ENCODE results near the gene DNAH11.
A peak's percentile ranks its signal among the peaks of the same experiment; 100 is the strongest.
"Not testable (repeated sequence)": the region's sequence is repeated elsewhere in the genome, so short reads cannot be mapped to it uniquely, and the experiment has no call there.

DNAH11 gene

DNA sequence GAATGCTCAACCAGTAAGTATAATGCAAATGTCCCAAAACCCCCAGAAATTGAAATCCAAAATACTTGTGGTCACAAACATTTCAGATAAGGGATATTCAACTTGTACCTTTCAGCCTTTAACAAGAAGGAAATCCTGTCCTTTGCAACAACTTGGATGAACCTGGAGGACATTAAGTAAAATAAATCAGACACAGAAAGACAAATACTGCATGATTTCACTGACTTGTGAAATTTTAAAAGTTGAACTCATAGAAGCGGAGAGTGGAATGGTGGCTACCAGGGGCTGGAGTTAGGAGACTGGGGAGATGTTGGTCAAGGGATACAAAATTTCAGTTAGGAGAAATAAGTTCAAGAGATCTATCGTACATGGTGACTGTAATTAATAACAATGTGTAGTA, 187.6 kb downstream of the DNAH11 start:
- no peak for DNase-seq

DNA sequence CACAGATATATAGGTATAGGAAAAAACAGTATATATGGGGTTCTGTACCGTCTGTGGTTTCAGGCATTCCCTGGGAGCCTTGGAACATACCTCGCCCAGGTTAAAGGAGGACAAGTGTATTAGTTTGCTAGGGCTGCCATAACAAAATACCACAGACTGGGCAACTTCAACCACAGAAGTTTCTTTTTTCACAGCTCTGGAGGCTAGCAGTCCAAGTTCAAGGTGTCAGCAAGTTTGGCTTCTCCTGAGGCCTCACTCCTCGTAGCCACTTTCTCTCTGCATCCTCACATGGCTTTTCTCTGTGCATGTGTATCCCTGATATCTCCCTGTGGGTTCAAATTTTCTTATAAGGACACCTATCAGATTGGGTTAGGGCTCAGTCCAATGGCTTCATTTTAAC, 189.1 kb downstream of the DNAH11 start:
- DNase-seq: no peak

DNA sequence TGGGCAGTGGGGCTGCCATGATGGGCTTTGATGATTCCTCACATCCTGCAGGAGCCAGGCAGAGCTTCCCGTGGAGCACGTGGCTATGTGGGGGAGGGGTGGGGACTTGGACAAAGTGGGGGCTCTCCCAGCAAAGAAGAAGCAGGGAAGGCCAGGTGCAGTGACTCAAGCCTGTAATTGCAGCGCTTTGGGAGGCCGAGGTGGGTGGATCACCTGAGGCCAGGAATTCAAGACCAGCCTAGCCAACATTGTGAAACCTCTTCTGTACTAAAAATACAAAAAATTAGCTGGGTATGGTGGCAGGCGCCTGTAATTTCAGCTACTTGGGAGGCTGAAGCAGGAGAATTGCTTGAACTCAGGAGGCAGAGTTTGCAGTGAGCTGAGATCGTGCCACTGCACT, 190.1 kb downstream of the DNAH11 start:
- not testable (repeated sequence) for DNase-seq

DNA sequence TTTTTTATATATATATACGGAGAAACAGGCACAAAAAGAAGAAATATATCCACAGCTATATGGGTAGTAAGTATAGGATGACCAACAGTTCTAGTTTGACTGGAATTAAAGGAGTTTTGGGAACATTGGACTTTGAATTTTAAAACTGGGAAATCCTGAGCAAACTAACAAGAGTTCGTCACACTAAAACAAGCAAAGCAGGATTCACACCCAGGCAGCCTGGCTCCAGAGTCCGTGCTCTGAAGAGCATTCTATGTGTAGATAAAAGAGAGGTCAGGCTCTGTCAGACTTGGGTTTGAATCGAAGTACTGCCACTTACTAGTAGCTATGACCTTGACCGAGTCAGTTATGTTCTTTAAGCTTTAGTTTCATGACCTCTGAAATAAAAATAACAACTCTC, 191.0 kb downstream of the DNAH11 start:
- no peak for DNase-seq

DNA sequence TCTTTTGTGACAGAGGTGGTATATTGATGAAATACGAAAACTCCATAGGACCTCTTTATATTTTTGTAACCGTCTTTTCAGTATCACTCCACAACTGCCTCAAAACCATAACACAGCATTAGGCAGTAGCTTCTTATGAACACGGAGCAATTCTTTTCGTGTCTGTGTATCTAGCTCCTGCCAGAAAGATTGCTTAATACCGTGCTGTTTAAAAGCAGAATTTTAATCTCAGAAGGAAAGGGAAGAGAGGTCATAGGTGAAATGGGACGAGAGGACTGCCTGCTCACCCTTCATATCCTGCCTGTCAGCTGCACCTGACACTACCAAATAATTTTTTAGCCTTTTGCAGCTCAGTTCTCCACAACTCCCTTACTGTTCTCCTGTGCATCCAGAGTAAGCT, 200.7 kb downstream of the DNAH11 start:
- DNase-seq: no peak

DNA sequence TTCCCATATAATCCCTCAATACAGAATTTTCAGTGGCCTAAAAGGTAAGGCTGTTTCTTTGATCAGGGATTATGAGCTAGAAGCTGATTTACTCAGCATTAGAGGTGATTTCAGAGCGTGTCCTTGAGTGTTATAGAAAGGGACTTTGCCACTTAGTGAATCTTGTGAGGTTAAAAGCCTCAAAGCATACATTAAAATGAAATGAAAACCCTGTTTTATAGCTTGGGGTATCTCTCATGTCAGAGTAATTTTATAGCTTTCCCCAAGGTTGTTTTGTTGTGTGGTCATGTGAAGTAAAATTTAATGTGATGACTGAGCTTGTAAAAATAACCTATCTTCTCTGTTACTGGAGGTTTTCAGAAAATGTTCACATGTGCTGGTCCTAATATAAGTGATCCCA, 204.1 kb downstream of the DNAH11 start:
- DNase-seq: no peak

DNA sequence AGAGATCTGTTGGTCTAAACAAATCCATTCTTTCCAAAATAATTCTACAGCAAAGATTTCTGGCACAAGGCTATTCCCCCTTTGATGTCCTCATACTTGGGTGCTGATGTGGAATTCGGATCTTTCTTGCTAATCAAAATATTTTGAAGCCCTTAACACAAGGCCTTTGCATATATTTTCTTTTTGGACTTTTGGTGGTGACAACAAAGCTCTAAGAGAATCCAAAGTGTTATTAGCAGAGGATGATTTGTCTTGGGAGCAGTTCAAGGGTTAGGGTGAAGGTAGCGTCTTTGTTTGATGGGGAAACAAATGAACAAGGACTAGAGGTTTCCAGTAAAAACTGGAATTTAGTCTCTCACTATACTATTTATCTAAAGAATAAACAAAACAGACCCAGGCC, 205.0 kb downstream of the DNAH11 start:
- no peak for DNase-seq

DNA sequence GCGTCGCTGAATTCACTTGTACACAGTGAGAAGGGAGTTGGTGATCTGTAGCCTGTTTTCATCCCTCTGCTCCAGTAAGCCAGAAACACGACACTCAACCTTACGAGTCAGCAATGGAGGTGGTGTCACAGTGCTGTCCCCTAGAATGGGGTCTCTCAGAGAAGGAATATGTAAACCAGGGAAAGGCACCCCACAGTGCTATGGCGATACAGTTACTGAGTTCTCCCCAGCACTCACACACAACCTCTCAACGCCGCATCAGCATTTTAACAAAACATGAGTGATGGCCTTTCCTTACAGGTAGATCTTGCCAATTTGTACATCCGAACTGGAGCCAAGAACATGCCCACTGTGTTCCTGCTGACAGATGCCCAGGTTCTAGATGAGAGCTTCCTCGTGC, 206.5 kb downstream of the DNAH11 start:
- no peak for DNase-seq

DNA sequence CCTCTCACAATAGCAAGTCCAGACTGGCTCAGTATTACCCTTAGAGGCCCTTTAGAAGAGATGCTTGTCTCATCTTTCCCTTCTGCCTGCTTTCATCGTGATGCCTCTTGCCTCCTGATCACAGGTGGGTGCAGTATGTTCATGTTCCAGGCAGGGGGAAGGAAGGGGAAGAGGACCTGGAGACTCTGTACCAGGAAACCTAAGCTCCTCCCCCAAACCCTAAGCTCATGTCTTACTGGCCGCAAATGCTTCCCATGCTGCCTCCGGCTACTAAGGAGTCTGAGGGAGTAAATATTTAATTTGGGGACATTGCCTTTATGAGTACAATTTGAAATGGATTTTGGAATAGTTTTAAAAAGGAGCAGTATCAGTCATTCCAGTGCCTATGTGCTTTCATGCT, 210.2 kb downstream of the DNAH11 start:
- DNase-seq: no peak

DNA sequence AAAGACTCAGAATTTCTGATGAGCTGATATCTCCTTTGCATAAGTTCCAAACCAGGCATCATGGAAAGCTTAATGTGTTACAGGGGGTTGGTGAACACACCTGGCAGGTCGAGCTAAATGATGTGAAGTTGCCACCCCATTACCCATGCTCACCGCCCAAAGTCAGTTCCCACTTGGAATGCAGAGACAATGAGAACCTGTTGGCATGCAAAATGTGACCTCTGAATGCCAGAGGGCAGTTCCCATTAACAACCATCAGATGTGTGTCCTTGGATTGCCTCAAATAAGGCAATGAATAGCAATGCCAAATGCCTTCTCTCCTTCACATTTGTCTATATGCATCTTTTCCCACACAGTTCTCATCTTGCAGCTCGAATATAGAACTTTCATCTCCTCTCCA, 212.1 kb downstream of the DNAH11 start:
- DNase-seq: no peak

DNA sequence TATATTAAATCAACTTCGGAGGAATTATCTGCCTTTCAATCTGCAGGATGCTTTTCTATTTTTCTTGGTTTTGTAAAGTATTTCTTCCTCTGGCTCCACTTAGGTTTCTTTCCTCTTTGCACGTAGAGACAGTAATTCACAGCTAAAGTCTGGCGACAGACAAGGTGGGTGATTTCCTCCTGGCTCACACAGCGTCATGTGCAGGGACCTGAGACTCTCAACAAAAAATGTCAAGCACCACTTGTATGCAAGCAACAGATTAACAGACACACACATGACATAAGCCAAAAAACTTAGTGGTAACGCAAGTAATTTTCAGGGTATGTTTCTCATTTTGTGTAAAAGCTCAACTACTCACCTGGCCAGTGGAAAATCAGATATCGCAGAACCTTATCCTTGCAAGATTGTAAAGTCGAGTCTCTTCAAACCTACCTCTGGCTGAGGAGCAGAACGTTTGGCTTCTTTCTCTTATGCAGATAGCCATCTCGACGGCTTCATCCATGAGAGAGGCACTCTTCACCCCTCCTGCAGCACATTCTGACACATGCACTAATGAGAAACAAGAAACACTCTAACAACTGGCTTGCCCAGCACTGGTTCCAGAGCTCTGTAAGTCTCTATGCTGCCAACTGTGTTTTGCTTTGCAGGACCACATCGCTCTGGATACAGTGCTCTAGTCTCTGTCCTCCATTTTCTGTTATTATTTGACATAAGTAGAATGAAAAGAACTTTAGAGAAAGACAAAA, 214.9 kb downstream of the DNAH11 start:
- DNase-seq: no peak

DNA sequence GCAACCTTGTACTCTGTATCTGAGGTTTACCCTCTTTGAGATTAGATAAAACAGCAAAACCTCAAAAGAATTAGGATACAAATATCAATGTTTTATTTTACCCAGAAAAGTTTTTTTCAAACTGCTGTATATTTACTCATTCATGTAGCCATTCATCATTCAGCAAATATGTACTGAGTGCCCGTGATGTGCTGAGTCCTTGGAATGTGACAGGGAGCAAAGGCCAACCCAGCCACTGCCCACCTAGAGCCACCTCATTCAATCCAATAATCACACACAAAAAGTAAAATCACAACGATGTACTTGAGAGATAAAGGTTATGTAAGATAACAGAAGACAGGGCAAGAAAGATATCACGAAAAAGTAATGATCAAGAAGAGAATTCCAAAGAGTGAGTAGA, 215.4 kb downstream of the DNAH11 start:
- no peak for DNase-seq

DNA sequence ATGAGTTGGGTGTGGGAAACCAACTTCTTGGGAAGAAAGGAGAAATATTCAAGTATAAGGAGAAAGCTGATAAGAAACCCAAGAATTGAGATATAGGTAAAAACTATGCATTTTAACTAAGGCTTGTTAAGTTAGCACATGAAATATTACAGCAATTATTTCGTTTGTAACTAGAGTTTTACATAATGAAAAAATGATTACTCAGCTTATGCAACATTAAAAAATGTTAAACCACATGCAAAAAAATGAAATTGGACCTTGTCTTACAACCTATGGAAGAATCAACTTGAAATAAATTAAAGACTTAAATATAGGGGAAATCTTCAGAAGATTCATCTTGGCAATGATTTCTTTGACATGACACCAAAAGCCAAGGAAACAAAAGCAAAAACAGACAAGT, 219.6 kb downstream of the DNAH11 start:
- no peak for DNase-seq

DNA sequence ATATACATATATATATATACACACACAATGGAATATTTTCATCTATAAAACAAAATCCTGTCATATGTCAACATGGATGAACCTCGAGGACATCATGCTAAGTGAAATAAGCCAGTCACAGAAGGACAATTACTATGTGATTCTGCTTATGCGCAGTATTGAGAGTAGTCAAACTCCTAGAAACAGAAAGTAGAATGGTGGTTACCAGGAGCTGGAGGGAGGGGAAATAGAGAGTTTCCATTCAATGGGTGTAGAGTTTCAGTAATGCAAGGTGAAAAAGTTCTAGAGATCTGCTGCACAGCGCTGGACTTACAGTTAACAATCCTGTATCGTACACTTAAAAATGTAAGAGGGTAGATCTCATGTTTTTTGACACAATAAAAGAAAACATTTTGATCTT, 221.0 kb downstream of the DNAH11 start:
- DNase-seq: no peak

DNA sequence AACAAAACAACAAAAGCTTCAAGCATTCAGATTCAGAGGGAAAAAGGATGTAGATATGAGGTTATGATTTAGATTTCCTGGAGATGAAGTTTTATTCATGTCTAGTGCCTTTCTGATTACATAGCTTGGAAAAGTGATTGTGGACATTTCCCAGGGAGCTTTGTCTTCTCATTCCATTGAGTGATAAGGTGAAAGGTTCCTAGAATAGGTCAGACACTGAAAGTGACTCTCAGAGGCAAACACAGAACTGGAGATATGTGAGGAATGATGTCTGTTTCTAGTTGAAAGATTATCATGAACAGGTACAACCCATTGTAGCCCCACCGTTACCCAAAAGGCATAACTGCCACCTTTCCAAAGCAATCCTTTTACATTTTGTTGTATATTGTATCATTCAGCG, 223.4 kb downstream of the DNAH11 start:
- DNase-seq: no peak

DNA sequence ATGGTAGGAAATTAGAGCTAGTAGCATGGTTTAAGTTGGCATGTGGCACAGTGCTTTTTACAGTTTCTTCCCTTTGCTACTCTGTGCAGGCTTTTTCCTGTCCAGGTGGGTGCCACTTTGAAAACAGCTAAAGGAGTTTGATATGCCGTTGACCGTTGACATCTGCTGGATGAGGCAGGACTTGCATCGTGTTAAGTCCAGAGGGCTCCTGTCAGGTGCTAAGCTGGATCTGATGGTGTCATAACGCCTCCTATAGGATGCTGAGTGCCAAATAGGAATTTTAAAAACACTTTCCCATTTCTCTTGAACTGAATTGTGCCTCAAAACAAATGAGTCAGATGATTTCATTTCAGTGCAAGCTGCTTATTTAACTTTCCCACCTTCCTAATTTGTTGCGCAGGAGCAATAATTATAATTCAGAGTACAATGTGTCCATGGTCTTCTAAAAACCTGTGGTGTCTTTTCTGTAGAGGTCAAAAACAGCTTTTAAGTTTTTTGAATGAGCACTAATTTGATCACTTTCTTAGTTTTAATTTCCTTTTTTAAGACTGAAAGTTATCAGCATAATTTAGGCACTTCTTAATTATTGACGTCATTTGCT, 224.6 kb downstream of the DNAH11 start:
- DNase-seq: peak; percentile 76

DNA sequence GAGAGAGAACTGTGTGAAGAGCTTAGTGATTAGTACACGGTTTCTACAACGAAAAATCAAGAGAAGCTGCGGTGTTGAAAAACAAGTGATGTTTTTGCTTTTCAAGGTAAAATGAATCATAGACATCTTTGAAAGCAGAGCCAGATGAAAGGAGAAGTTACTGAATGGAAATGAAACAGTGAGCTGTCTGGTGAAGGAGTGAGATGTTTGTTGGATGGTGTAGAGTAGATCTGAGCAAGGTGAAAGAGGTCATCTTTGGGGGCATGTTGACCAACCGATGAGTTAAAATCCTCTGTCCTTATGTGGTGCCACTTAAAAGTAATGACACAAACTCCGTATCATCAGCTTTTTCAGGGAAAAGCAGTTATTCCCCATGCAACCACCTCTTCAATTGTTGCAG, 225.4 kb downstream of the DNAH11 start:
- no peak for DNase-seq

DNA sequence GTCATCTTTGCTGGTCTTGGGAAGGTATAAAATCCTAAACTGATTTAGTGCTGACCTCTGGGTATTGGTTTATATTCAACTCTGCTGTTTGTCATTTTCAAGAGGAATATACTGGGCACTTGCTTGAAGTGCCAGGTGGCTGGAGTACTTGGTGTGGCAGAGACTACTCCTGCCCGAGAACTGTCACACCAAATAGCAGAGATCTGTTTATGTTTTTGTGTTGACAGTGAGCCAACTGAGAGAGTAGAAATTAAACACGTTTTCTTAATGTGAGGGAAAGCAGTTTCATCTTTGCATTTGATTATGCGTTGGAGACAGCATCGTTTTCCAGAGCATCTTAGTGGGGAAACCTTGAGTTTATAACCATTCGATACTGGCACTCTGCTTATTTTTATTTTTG, 228.4 kb downstream of the DNAH11 start:
- DNase-seq: no peak

DNA sequence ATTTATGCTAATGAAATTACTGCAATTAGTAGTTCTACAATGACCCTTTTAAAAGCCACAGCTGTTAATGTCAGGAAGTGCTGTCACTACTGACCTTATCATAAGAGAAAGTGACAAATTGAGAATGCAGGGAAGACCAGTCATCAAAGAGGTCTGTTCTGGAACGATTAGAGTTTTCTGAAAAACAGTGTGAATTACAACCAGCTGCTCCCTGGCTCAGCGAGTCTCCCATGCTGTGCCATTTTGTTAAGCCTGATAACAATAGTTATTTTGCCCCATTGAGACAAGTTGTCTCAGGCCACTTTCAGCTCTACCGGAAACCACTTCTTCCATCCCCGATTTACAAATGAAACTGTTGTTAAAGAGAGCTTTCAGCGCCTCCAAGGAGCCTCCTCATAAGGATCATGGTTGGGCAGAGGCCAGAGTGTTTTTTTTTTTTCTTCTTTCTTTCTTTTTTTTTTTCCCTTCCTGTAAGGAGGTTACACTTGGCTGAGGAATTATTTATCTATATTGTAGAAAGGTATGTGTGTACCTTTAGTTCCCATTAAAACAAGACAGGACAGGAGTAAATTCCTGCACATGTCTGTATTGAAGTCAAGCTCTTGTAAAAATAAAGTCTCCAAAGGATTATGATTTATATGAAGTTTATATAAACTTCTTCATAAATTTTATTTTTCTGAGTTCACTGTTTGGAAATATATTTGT, 229.2 kb downstream of the DNAH11 start:
- peak; percentile 77 for DNase-seq

DNA sequence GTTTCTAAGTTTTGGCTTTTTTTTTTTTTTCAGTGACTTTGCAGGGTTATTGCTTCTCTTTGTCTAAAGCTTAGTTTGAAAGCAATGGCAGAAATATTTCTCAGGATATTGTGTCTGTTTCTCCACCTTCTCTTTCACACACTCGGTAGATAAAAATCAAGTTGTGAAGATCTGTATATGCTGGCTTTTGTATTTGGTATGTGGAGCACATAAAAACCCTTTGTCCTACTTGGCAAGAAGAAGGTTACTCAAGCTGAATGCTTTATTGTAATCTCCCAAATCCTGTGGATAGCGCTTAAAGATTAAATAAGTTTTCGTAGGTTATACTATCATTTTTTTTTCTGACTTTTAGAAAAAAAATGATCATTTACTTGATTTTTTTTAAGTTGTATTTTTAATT, 230.5 kb downstream of the DNAH11 start:
- no peak for DNase-seq

DNA sequence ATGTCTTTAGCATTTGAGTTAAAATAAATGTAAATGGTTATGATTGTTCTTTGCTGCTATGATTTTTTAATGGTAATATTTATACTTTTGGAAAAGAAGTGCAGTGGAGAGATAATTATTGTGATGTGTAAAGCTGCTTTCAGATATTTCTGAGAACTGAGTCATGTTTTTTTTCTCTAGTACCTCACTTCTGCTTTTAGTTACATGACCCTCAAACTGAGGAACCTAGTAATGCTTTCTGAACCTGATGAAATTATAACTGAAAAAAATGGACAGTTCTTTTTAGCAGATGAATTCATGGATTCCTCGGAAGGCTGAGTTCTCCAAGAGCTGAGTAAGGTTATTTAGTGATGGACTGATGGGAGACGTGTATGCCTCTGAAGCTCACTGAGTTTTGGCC, 235.1 kb downstream of the DNAH11 start:
- peak; percentile 8 for DNase-seq

DNA sequence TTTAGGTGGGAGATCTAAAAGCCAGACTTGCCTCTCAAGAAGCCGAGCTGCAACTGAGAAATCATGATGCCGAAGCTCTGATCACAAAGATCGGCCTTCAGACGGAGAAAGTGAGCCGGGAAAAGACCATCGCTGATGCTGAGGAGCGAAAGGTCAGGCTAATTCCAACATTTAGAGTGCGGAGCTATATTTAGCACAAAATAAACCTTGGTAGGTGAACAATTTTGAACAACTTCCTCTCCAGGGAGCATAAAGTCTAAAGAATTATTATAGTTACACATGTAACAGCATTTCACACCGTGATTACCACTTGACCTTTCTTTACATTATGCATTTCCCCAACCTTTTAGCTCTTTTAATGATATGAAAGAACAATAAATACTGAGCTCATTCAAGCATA, 236.1 kb downstream of the DNAH11 start:
- DNase-seq: no peak

DNA sequence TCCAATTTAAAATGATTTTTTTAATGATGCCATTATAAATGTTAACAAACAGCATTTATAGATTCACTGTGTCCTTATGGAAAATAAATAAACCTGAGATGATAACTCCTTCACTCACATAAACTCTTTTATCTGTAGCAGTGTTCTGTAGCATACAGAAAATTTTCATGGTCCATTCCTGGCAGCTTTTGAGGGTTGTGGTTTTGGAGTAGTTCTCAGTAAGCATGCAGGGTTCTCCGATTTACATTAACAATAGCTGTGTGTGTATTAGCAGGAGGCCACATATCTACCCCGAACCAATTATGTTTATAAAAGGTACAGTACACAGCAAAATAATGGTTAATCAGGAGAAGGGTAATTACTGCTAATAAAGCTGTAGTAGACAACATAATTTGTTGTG, 240.2 kb downstream of the DNAH11 start:
- no peak for DNase-seq

DNA sequence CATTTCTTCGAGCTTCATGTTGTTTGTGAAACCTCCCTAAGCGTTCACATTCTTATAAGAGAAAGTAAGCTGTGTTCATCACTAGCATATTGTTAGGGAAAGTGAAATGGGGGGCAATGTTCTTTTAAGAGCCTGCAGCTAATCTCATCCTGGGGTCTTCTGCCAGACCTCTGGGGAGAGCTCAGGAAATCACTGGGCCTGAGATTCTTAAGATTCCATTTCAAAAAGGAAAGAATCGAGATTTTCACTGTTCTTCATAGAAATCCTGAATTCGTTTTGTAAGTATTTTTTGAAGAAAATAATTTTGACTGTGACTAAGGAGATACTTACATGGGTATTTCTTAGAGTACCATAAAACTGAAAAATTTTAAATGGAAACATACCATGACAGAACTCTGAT, 242.2 kb downstream of the DNAH11 start:
- DNase-seq: no peak

DNA sequence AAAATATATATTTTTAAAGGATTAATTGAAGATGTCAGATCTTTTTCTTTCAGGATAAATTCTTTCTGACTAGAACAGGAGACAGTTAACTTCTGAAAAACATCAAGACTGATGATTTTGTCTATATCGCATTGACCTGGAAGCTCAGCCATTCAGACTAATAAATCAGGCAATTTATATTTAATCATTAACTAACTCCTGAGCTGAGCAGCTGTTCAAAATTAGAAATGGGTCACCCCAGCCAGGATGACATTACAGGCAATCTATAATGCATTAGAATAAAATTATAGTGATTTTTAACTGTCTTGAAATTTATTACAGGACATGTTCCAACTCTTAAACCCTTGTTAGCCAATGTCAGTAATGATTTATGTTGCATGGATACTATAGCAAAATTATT, 263.0 kb downstream of the DNAH11 start:
- no peak for DNase-seq
